Common myeloid progenitor, CD34-positive (primary cell): ENCODE data around the gene KRTAP10-4.

ENCODE experiments used
- CTCF ChIA-PET: fragments of 350-600 bp; sonication (Branson Sonifier 250); formaldehyde crosslinking; loops from one replicate; lab custom pipeline; 2021; ENCODE audit warnings: antibody characterized with exemption; lab: Charles Lee
- POLR2A ChIA-PET: fragments of 350-600 bp; sonication (Branson Sonifier 250); formaldehyde crosslinking; loops from one replicate; lab custom pipeline; 2021; ENCODE audit warnings: antibody characterized with exemption; lab: Charles Lee
- DNase-seq, 3 donors: peaks; one replicate each; pipeline versions ENCODE4 v3.0.0 to v3.0.0-alpha.2; 2013
- H3K27ac ChIP-seq, 2 experiments: 1 replicate in 1 of 2; 2 replicates in 1 of 2; pipeline ENCODE4 v1.7.0; 2013; ENCODE audit warnings: inconsistent platforms in 2 of 2, low read length in 2 of 2, mild to moderate bottlenecking in 2 of 2, low read depth in 1 of 2, moderate library complexity in 1 of 2; ENCODE audit not compliant: severe bottlenecking in 2 of 2, insufficient read depth in 1 of 2, poor library complexity in 1 of 2
- H3K27me3 ChIP-seq, 5 experiments: replicated peaks in 2 of 5; 1 replicate in 3 of 5; 2 replicates in 2 of 5; pipeline versions ENCODE4 v1.6.1 to v1.7.0; 2013; ENCODE audit warnings: low read length in 4 of 5, mild to moderate bottlenecking in 2 of 5, moderate library complexity in 2 of 5, inconsistent platforms in 1 of 5; ENCODE audit not compliant: insufficient read depth in 5 of 5, control insufficient read depth in 4 of 5
- H3K36me3 ChIP-seq, 4 experiments: 1 replicate in 2 of 4; 2 replicates in 2 of 4; pipeline versions ENCODE4 v1.6.1 to v1.7.0; 2013; ENCODE audit warnings: low read length in 3 of 4, control low read depth in 1 of 4, mild to moderate bottlenecking in 1 of 4; ENCODE audit not compliant: control insufficient read depth in 4 of 4, insufficient read depth in 4 of 4
- H3K4me1 ChIP-seq, 4 experiments: 1 replicate in 3 of 4; 2 replicates in 1 of 4; pipeline versions ENCODE4 v1.6.1 to v1.7.1; 2013; ENCODE audit warnings: low read length in 3 of 4, mild to moderate bottlenecking in 3 of 4, control low read depth in 1 of 4, inconsistent platforms in 1 of 4, moderate library complexity in 1 of 4; ENCODE audit not compliant: control insufficient read depth in 4 of 4, insufficient read depth in 4 of 4; ENCODE audit errors: control extremely low read depth in 1 of 4
- H3K4me3 ChIP-seq, 7 experiments: 1 replicate in 4 of 7; 2 replicates in 3 of 7; pipeline versions ENCODE4 v1.5.1 to v1.7.0; 2013; ENCODE audit warnings: mild to moderate bottlenecking in 7 of 7, low read length in 6 of 7, moderate library complexity in 6 of 7, inconsistent platforms in 2 of 7, low read depth in 2 of 7, control low read depth in 1 of 7; ENCODE audit not compliant: insufficient read depth in 4 of 7, control insufficient read depth in 1 of 7; ENCODE audit errors: extremely low read depth in 1 of 7
- H3K9me3 ChIP-seq, 5 experiments: 1 replicate in 4 of 5; 2 replicates in 1 of 5; pipeline versions ENCODE4 v1.6.1 to v1.7.1; 2013; ENCODE audit warnings: low read length in 4 of 5, mild to moderate bottlenecking in 2 of 5, inconsistent platforms in 1 of 5, low read depth in 1 of 5, moderate library complexity in 1 of 5; ENCODE audit not compliant: control insufficient read depth in 4 of 5, insufficient read depth in 2 of 5; ENCODE audit errors: control extremely low read depth in 1 of 5
- WGBS: methylation state at CpG from one replicate; pipeline ENCODE4 v1.1.5; 2013; ENCODE audit not compliant: insufficient coverage; 5-methylcytosine and 5-hydroxymethylcytosine counted together

The KRTAP10-4 gene

GRCh38 chr21:44614961-44615391 lies 41.4 kb downstream of the KRTAP10-4 start:
- Histone ChIP-seq H3K4me3 (no peak overlapping the region), H3K27ac (no peak overlapping the region), H3K4me1 (no peaks in the 10 kb centered on the region), H3K27me3 (peaks cover 0 to 2% (median 0%) of the 10 kb centered on the region in 5 experiments), H3K9me3 (peaks cover 0 to 15% (median 8%) of the 10 kb centered on the region in 5 experiments), H3K36me3 (no peaks in the 10 kb centered on the region)
- ChIA-PET POLR2A (no interaction called here), CTCF (no interaction called here)
- DNase-seq: no peak
- 95% methylated on average over 24 of the region's 28 CpGs for WGBS

DNA sequence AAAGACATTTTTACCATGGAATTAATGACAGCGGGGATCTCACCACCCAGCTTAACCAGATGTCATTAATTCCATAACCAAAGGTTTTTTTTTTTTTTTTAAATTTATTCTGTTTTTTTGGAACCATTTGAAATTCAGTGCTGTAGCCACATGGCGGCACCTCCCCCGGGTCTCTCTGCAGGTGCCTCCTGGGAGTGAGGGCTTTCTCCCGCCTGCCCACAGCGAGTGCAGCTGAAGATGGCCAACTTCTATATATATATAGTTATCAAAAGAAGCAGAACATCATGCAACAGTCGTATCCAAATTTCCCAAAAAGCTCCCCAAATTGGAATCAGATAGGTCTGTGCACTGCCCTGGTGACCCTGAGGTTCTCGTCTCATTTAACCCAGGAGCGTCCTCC lies 41.9 kb downstream of the KRTAP10-4 start:
- Histone ChIP-seq H3K4me1 (no peaks in the 10 kb centered on the region), H3K27me3 (peaks cover 0 to 2% (median 0%) of the 10 kb centered on the region in 5 experiments), H3K4me3 (no peak overlapping the region), H3K36me3 (no peaks in the 10 kb centered on the region), H3K27ac (no peak overlapping the region), H3K9me3 (peaks cover 0 to 17% (median 9%) of the 10 kb centered on the region in 5 experiments)
- POLR2A ChIA-PET: no interaction called here
- 100% methylated on average over 1 of the region's 8 CpGs for WGBS
- no peak for DNase-seq
- CTCF ChIA-PET: no interaction called here

- CTCF ChIA-PET: no interaction called here
- 90% methylated on average over 16 of the region's 17 CpGs for WGBS
- no peak overlapping the region for H3K27ac ChIP-seq
- no peak for DNase-seq
- H3K4me3 ChIP-seq: no peak overlapping the region
- no peaks in the 10 kb centered on the region for H3K36me3 ChIP-seq
- POLR2A ChIA-PET: no interaction called here
- H3K9me3 ChIP-seq: peaks cover 0 to 15% (median 7%) of the 10 kb centered on the region in 5 experiments
- no peaks in the 10 kb centered on the region for H3K4me1 ChIP-seq
- H3K27me3 ChIP-seq: peaks cover 0 to 2% (median 0%) of the 10 kb centered on the region in 5 experiments
Measured at GRCh38 chr21:44615911-44616590, 42.5 kb downstream of the KRTAP10-4 start.

GRCh38 chr21:44616591-44616926 lies 43.0 kb downstream of the KRTAP10-4 start:
- Histone ChIP-seq H3K9me3 (peaks cover 0 to 14% (median 7%) of the 10 kb centered on the region in 5 experiments), H3K36me3 (no peaks in the 10 kb centered on the region), H3K27ac (no peak overlapping the region), H3K4me1 (no peaks in the 10 kb centered on the region), H3K4me3 (no peak overlapping the region), H3K27me3 (peaks cover 0 to 2% (median 0%) of the 10 kb centered on the region in 5 experiments)
- POLR2A ChIA-PET: no interaction called here
- CTCF ChIA-PET: no interaction called here
- WGBS: 89% methylated on average over 16 of the region's 16 CpGs
- DNase-seq: no peak

- Histone ChIP-seq H3K9me3 (peaks cover 0 to 15% (median 6%) of the 10 kb centered on the region in 5 experiments), H3K4me1 (no peaks in the 10 kb centered on the region), H3K4me3 (no peak overlapping the region), H3K27me3 (peaks cover 0 to 2% (median 0%) of the 10 kb centered on the region in 5 experiments), H3K27ac (no peak overlapping the region), H3K36me3 (no peaks in the 10 kb centered on the region)
- 85% methylated on average over 8 of the region's 8 CpGs for WGBS
- CTCF ChIA-PET: no interaction called here
- POLR2A ChIA-PET: no interaction called here
- DNase-seq: no peak
Measured at GRCh38 chr21:44617071-44617501, 43.6 kb downstream of the KRTAP10-4 start.

GRCh38 chr21:44618504-44618903 lies 45.0 kb downstream of the KRTAP10-4 start:
- Histone ChIP-seq H3K4me1 (no peaks in the 10 kb centered on the region), H3K27me3 (peaks cover 0 to 2% (median 0%) of the 10 kb centered on the region in 5 experiments), H3K4me3 (no peak overlapping the region), H3K36me3 (no peaks in the 10 kb centered on the region), H3K27ac (no peak overlapping the region), H3K9me3 (peaks cover 0 to 26% (median 11%) of the 10 kb centered on the region in 5 experiments)
- ChIA-PET CTCF (no interaction called here), POLR2A (no interaction called here)
- 45% methylated on average over 2 of the region's 4 CpGs for WGBS
- DNase-seq: peak in 2 of 3 donors; percentile 4 to 8

GRCh38 chr21:44618909-44619308 lies 45.4 kb downstream of the KRTAP10-4 start:
- WGBS: 100% methylated on average over 1 of the region's 3 CpGs
- H3K4me1 ChIP-seq: no peaks in the 10 kb centered on the region
- H3K27ac ChIP-seq: no peak overlapping the region
- DNase-seq: no peak
- ChIA-PET CTCF (no interaction called here), POLR2A (no interaction called here)
- no peak overlapping the region for H3K4me3 ChIP-seq
- H3K9me3 ChIP-seq: peaks cover 0 to 30% (median 11%) of the 10 kb centered on the region in 5 experiments
- peaks cover 0 to 2% (median 0%) of the 10 kb centered on the region in 5 experiments for H3K27me3 ChIP-seq
- H3K36me3 ChIP-seq: no peaks in the 10 kb centered on the region
